K562 (cell line): ENCODE measurements around the gene PCF11. TPM values are rescaled to one million over a fixed set of nuclear protein-coding genes. Genes with fewer than 3 reads are reported as not detected.

ENCODE experiments used
- ARID4B ChIP-seq: sonication (generic); formaldehyde crosslinking; IDR thresholded peaks from 2 replicates; pipeline ENCODE4 v1.8.0; 2022; ENCODE audit warnings: mild to moderate bottlenecking, missing genetic modification reagents
- CLOCK ChIP-seq: fragments of 250-450 bp; sonication (Bioruptor Pico); IDR thresholded peaks from 2 replicates; pipeline ENCODE4 v1.4.0; 2020; ENCODE audit warnings: mild to moderate bottlenecking, moderate library complexity, borderline replicate concordance
- E4F1 ChIP-seq: fragments of 250-450 bp; sonication (Bioruptor Pico); IDR thresholded peaks from 2 replicates; pipeline ENCODE4 v1.5.0; 2021; ENCODE audit warnings: mild to moderate bottlenecking, borderline replicate concordance
- FOXP1 ChIP-seq: sonication (generic); formaldehyde crosslinking; IDR thresholded peaks from 2 replicates; pipeline ENCODE4 v1.8.0; 2022; ENCODE audit warnings: mild to moderate bottlenecking, missing genetic modification reagents
- RNF2 ChIP-seq: sonication (generic); IDR thresholded peaks from 2 replicates; pipeline ENCODE4 v1.6.1; 2016
- SMARCE1 ChIP-seq: fragments of 450-650 bp; IDR thresholded peaks from 2 replicates; pipeline ENCODE4 v1.7.1; 2016; ENCODE audit warnings: mild to moderate bottlenecking
- TFE3 ChIP-seq: fragments of 450-650 bp; formaldehyde crosslinking; IDR thresholded peaks from 2 replicates; pipeline ENCODE4 v1.4.0; 2020; ENCODE audit warnings: mild to moderate bottlenecking, mixed read lengths
- ZEB2 ChIP-seq: fragments of 450-650 bp; IDR thresholded peaks from 2 replicates; pipeline ENCODE4 v1.6.1; 2016
- ZNF695 ChIP-seq: fragments of 450-650 bp; formaldehyde crosslinking; IDR thresholded peaks from 2 replicates; pipeline ENCODE4 v1.4.0; 2020; ENCODE audit warnings: mild to moderate bottlenecking, moderate library complexity
- polyA plus RNA-seq, 8 experiments: library from polyadenylated mRNA; depleted of rRNA in 4 of 8; stranded (reverse) in 5 of 8; unstranded in 3 of 8; fragments of >200 nt; fragmentation: Nextera tagmentation in 2 of 8; fragmentation: Illumina TruSeq in 1 of 8; extraction: Ambion mirVana in 2 of 8; extraction: Trizol in 1 of 8; gene quantifications; 2 replicates each; pipeline versions ENCODE4 v1.2.1 to v1.2.3, GENCODE V29; 2011 to 2014; ENCODE audit warnings: inconsistent platforms in 1 of 8, missing spikeins in 1 of 8
- total RNA-seq, 7 experiments: library from RNA; depleted of rRNA in 6 of 7; stranded (reverse); fragments of >200 nt in 6 of 7; fragmentation: Illumina TruSeq in 2 of 7; extraction: Trizol in 2 of 7; gene quantifications; 2 replicates each; pipeline versions ENCODE4 v1.2.1 to v1.2.3, GENCODE V29; 2011 to 2021; ENCODE audit warnings: low replicate concordance in 1 of 7

The PCF11 gene
- total and polyA plus RNA-seq, 9 of the 15 experiments (the other 6 are each of a cell fraction or from before 2014, with no cell fraction given), result 9.3 to 91.6 (median 54.4) TPM

- TF ChIP-seq CLOCK (no peak), E4F1 (CRISPR knock-in tag) (no peak), ZEB2 (peak; percentile 93), ARID4B (CRISPR knock-in tag) (no peak), ZNF695 (CRISPR knock-in tag) (no peak), TFE3 (no peak), SMARCE1 (peak; percentile 92), FOXP1 (CRISPR knock-in tag) (0 out of 2 replicates have a peak, but pooled peaks have one; percentile 32), RNF2 (no peak)
These were observed 5.5 kb upstream of the PCF11 start (continued) for GRCh38 chr11:83151274-83151977.
